HEK293 (cell line): ENCODE results near the gene SERTAD1.

ENCODE experiments used
- EGR2 ChIP-seq: fragments of 450-650 bp; formaldehyde crosslinking; IDR thresholded peaks from 2 replicates; pipeline ENCODE4 v1.5.1; 2016; ENCODE audit warnings: low read depth, missing biosample characterization, missing genetic modification characterization
- HOXA7 ChIP-seq: sonication (generic); formaldehyde crosslinking; IDR thresholded peaks from 2 replicates; pipeline ENCODE4 v1.8.1; 2022; ENCODE audit warnings: missing genetic modification reagents, borderline replicate concordance
- HOXD13 ChIP-seq: sonication (generic); formaldehyde crosslinking; IDR thresholded peaks from 2 replicates; pipeline ENCODE4 v1.8.0; 2022; ENCODE audit warnings: missing genetic modification reagents, borderline replicate concordance
- KLF17 ChIP-seq: fragments of 450-650 bp; formaldehyde crosslinking; IDR thresholded peaks from 2 replicates; pipeline ENCODE4 v1.5.1; 2016; ENCODE audit warnings: missing biosample characterization, missing genetic modification characterization
- OVOL3 ChIP-seq: fragments of 450-650 bp; formaldehyde crosslinking; IDR thresholded peaks from 2 replicates; pipeline ENCODE4 v1.5.1; 2016; ENCODE audit warnings: missing biosample characterization, missing genetic modification characterization
- PRDM1 ChIP-seq: fragments of 450-650 bp; formaldehyde crosslinking; IDR thresholded peaks from 2 replicates; pipeline ENCODE4; 2016; ENCODE audit warnings: missing biosample characterization, missing genetic modification characterization
- SCRT1 ChIP-seq: fragments of 450-650 bp; formaldehyde crosslinking; IDR thresholded peaks from 2 replicates; pipeline ENCODE4 v1.5.1; 2016; ENCODE audit warnings: missing biosample characterization, missing genetic modification characterization, borderline replicate concordance
- SP3 ChIP-seq: fragments of 450-650 bp; formaldehyde crosslinking; IDR thresholded peaks from 2 replicates; pipeline ENCODE4 v1.5.1; 2016; ENCODE audit warnings: missing biosample characterization, missing genetic modification characterization
- ZBTB11 ChIP-seq: fragments of 450-650 bp; formaldehyde crosslinking; conservative IDR thresholded peaks from 2 replicates; pipeline ENCODE4 v1.5.1; 2016; ENCODE audit warnings: low read depth, missing biosample characterization, missing genetic modification characterization
- ZBTB8A ChIP-seq: fragments of 450-650 bp; formaldehyde crosslinking; IDR thresholded peaks from 2 replicates; pipeline ENCODE4 v1.5.1; 2016; ENCODE audit warnings: missing biosample characterization, missing genetic modification characterization
- ZFP3 ChIP-seq: fragments of 450-650 bp; formaldehyde crosslinking; IDR thresholded peaks from 2 replicates; pipeline ENCODE4 v1.5.1; 2016; ENCODE audit warnings: low read depth, missing biosample characterization, missing genetic modification characterization
- ZNF132 ChIP-seq: fragments of 450-650 bp; formaldehyde crosslinking; IDR thresholded peaks from 2 replicates; pipeline ENCODE4 v1.5.1; 2017; ENCODE audit warnings: missing biosample characterization, missing genetic modification characterization, borderline replicate concordance
- ZNF146 ChIP-seq: fragments of 450-650 bp; formaldehyde crosslinking; IDR thresholded peaks from 2 replicates; pipeline ENCODE4 v1.5.1; 2016; ENCODE audit warnings: missing biosample characterization, missing genetic modification characterization
- ZNF169 ChIP-seq: fragments of 450-650 bp; formaldehyde crosslinking; IDR thresholded peaks from 2 replicates; pipeline ENCODE4 v1.5.1; 2016; ENCODE audit warnings: missing biosample characterization, missing genetic modification characterization
- ZNF214 ChIP-seq: fragments of 450-650 bp; formaldehyde crosslinking; IDR thresholded peaks from 2 replicates; pipeline ENCODE4 v1.5.1; 2017; ENCODE audit warnings: missing biosample characterization, mild to moderate bottlenecking, missing genetic modification characterization, borderline replicate concordance
- ZNF223 ChIP-seq: fragments of 450-650 bp; formaldehyde crosslinking; IDR thresholded peaks from 2 replicates; pipeline ENCODE4 v1.5.1; 2016; ENCODE audit warnings: missing biosample characterization, missing genetic modification characterization
- ZNF280C ChIP-seq: fragments of 450-650 bp; formaldehyde crosslinking; IDR thresholded peaks from 2 replicates; pipeline ENCODE4 v1.5.1; 2016; ENCODE audit warnings: missing biosample characterization, missing genetic modification characterization
- ZNF335 ChIP-seq: fragments of 450-650 bp; formaldehyde crosslinking; conservative IDR thresholded peaks from 2 replicates; pipeline ENCODE4 v1.5.1; 2016; ENCODE audit warnings: missing biosample characterization, missing genetic modification characterization
- ZNF366 ChIP-seq: fragments of 450-650 bp; formaldehyde crosslinking; conservative IDR thresholded peaks from 2 replicates; pipeline ENCODE4 v1.5.1; 2016; ENCODE audit warnings: missing biosample characterization, missing genetic modification characterization
- ZNF398 ChIP-seq: fragments of 450-650 bp; formaldehyde crosslinking; IDR thresholded peaks from 2 replicates; pipeline ENCODE4 v1.5.1; 2017; ENCODE audit warnings: missing biosample characterization, missing genetic modification characterization
- ZNF530 ChIP-seq: fragments of 450-650 bp; formaldehyde crosslinking; IDR thresholded peaks from 2 replicates; pipeline ENCODE4 v1.5.1; 2016; ENCODE audit warnings: low read depth, missing biosample characterization, missing genetic modification characterization
- ZNF621 ChIP-seq: fragments of 450-650 bp; formaldehyde crosslinking; IDR thresholded peaks from 2 replicates; pipeline ENCODE4 v1.5.1; 2017; ENCODE audit warnings: missing biosample characterization, missing genetic modification characterization
- ZNF664 ChIP-seq: fragments of 450-650 bp; formaldehyde crosslinking; IDR thresholded peaks from 2 replicates; pipeline ENCODE4 v1.5.1; 2016; ENCODE audit warnings: missing biosample characterization, missing genetic modification characterization
- ZNF704 ChIP-seq: fragments of 450-650 bp; formaldehyde crosslinking; IDR thresholded peaks from 2 replicates; pipeline ENCODE4 v1.5.1; 2016; ENCODE audit warnings: missing biosample characterization, missing genetic modification characterization
- ZNF747 ChIP-seq: fragments of 450-650 bp; formaldehyde crosslinking; IDR thresholded peaks from 2 replicates; pipeline ENCODE4 v1.5.1; 2016; ENCODE audit warnings: missing biosample characterization, missing genetic modification characterization
- ZNF76 ChIP-seq: fragments of 450-650 bp; formaldehyde crosslinking; IDR thresholded peaks from 2 replicates; pipeline ENCODE4; 2016; ENCODE audit warnings: low read depth, missing biosample characterization, missing genetic modification characterization, borderline replicate concordance
- ZNF768 ChIP-seq: fragments of 450-650 bp; formaldehyde crosslinking; IDR thresholded peaks from 2 replicates; pipeline ENCODE4 v1.5.1; 2018; ENCODE audit warnings: missing biosample characterization, mild to moderate bottlenecking, missing genetic modification characterization
- ZNF843 ChIP-seq: fragments of 450-650 bp; formaldehyde crosslinking; IDR thresholded peaks from 2 replicates; pipeline ENCODE4 v1.5.1; 2016; ENCODE audit warnings: missing biosample characterization, missing genetic modification characterization
- ZSCAN16 ChIP-seq: fragments of 450-650 bp; formaldehyde crosslinking; IDR thresholded peaks from 2 replicates; pipeline ENCODE4 v1.5.1; 2016; ENCODE audit warnings: missing biosample characterization, missing genetic modification characterization

Gene SERTAD1

GRCh38 chr19:40416918-40417642 lies 8.7 kb downstream of the SERTAD1 start (continued):
- 0 out of 2 replicates have a peak, but pooled peaks have one; percentile 17 for TF ChIP-seq ZNF398 (tag by site-specific recombination)
- TF ChIP-seq ZNF768 (tag by site-specific recombination) = no peak
- TF ChIP-seq HOXA7 (CRISPR knock-in tag) = no peak
- no peak for TF ChIP-seq HOXD13
- no peak; the same call in 1 of the 2 replicates for TF ChIP-seq ZNF621 (tag by site-specific recombination)
- no peak for TF ChIP-seq ZNF146 (tag by site-specific recombination)
- peak; percentile 79 for TF ChIP-seq PRDM1 (tag by site-specific recombination)
- no peak for TF ChIP-seq ZBTB8A
- no peak for TF ChIP-seq EGR2 (tag by site-specific recombination)
- no peak for TF ChIP-seq KLF17
- no peak for TF ChIP-seq ZNF76 (tag by site-specific recombination)
- no peak for TF ChIP-seq ZBTB11 (tag by site-specific recombination)
- TF ChIP-seq ZNF132 (tag by site-specific recombination) = no peak
- TF ChIP-seq ZNF704 (tag by site-specific recombination) = no peak
- no peak for TF ChIP-seq ZNF843 (tag by site-specific recombination)
- TF ChIP-seq ZNF223 (tag by site-specific recombination) = 0 out of 2 replicates have a peak, but pooled peaks have one; percentile 9
- TF ChIP-seq OVOL3 (tag by site-specific recombination) = no peak
- TF ChIP-seq ZNF366 (tag by site-specific recombination) = peak; percentile 92
- TF ChIP-seq ZSCAN16 (tag by site-specific recombination) = no peak
- TF ChIP-seq ZFP3 (tag by site-specific recombination) = no peak
- no peak for TF ChIP-seq ZNF747 (tag by site-specific recombination)
- no peak for TF ChIP-seq ZNF214 (tag by site-specific recombination)
- no peak for TF ChIP-seq ZNF280C
- TF ChIP-seq ZNF664 (tag by site-specific recombination) = no peak
- 0 out of 2 replicates have a peak, but pooled peaks have one; percentile 37 for TF ChIP-seq ZNF169 (tag by site-specific recombination)
- peak; percentile 55 for TF ChIP-seq SP3
- no peak for TF ChIP-seq ZNF530 (tag by site-specific recombination)
- no peak for TF ChIP-seq SCRT1
- TF ChIP-seq ZNF335 (tag by site-specific recombination) = no peak
